Measurements from ENCODE around the gene NAA35.
A peak's percentile ranks its signal among the peaks of the same experiment; 100 is the strongest.
"Not testable (repeated sequence)": the region's sequence is repeated elsewhere in the genome, so short reads cannot be mapped to it uniquely, and the experiment has no call there.

NAA35 gene

GRCh38 chr9:86043999-86044398, 103.1 kb downstream of the NAA35 start:
- no peak overlapping the region for H3K4me3 ChIP-seq (replicated peaks in 1 of 2; ENCODE audit: low read depth in 2 of 2, low read length in 2 of 2)
- peak in 1 of 2 donors; percentile 10 for DNase-seq (ENCODE audit: low read depth in 2 of 2)
- TF ChIP-seq, protein P1, sequence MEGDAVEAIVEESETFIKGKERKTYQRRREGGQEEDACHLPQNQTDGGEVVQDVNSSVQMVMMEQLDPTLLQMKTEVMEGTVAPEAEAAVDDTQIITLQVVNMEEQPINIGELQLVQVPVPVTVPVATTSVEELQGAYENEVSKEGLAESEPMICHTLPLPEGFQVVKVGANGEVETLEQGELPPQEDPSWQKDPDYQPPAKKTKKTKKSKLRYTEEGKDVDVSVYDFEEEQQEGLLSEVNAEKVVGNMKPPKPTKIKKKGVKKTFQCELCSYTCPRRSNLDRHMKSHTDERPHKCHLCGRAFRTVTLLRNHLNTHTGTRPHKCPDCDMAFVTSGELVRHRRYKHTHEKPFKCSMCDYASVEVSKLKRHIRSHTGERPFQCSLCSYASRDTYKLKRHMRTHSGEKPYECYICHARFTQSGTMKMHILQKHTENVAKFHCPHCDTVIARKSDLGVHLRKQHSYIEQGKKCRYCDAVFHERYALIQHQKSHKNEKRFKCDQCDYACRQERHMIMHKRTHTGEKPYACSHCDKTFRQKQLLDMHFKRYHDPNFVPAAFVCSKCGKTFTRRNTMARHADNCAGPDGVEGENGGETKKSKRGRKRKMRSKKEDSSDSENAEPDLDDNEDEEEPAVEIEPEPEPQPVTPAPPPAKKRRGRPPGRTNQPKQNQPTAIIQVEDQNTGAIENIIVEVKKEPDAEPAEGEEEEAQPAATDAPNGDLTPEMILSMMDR (IDR thresholded peaks at IDR 0.05; ENCODE audit: low read depth, low read length): no peak

DNA sequence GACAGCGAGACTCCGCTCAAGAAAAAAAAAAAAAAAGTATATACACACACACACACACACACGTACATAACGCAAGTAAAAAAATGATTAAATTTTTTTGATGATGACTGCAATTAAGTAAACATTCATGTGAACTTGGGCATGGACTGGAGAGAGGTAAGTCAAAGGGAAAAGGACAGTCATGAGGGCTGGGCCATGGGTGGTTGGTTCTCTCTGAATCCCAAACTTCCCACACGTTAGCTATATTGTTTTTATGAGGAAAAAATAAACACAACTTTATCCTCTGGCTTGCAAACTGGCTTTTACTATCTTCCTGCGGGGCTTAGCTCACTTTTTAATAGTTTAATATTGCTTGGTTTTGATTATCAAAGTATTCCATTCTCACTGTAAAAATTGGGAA, 104.7 kb downstream of the NAA35 start:
- no peak overlapping the region for H3K4me3 ChIP-seq (replicated peaks in 1 of 2; ENCODE audit: low read depth in 2 of 2, low read length in 2 of 2)
- TF ChIP-seq, protein P1 (IDR thresholded peaks at IDR 0.05; ENCODE audit: low read depth, low read length): no peak
- DNase-seq (ENCODE audit: low read depth in 2 of 2): no peak

DNA sequence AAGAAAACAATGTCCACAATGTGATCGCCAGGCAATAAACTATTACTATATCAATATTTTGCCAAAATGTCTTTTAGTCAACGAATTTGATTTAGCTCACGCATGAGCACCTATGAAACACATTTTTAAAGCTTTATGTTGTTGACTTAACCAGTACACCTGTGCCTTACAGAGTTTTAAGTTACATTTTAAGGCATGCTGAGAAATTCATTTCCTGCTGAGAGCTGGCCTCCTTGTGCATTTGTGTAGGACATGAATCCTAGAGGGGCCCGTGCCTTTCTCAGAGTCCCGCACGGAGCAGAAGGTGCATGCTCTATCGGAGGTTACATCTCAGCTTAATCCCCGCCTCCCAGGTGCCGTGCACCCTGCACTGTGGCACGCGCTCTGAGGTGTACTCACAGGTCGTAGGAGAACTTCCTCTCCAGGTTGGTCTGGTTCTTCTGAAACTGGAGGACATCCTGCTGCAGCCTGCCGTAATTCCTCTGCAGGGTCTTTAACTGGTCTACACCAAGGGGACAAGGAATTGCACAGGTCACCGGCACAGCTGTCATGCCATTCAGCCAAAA, 105.2 kb downstream of the NAA35 start:
- DNase-seq (ENCODE audit: low read depth in 2 of 2): no peak
- TF ChIP-seq, protein P1 (IDR thresholded peaks at IDR 0.05; ENCODE audit: low read depth, low read length): no peak
- H3K4me3 ChIP-seq (replicated peaks in 1 of 2; ENCODE audit: low read depth in 2 of 2, low read length in 2 of 2): no peak overlapping the region

DNA sequence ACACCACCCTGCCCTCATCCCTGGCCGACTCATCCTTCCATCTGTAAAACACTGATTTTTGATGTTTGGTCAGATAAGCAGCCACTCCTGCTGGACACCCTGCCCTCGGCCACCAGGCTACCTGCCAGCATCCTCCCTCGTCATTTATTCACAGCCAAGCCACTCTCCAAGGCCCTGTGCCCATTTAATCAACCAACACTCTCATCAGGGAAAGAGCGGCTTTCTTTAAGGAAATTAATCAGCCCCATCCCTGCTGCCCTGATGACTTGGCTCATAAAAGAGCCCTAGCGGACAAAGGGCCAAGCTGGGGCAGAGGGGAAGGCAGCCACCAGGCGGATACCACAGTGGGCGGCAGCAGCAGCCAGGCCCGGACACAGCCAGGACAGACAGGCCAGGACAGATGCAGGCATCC, 106.0 kb downstream of the NAA35 start:
- TF ChIP-seq, protein P1 (IDR thresholded peaks at IDR 0.05; ENCODE audit: low read depth, low read length): no peak
- no peak overlapping the region for H3K4me3 ChIP-seq (replicated peaks in 1 of 2; ENCODE audit: low read depth in 2 of 2, low read length in 2 of 2)
- DNase-seq (ENCODE audit: low read depth in 2 of 2): no peak

DNA sequence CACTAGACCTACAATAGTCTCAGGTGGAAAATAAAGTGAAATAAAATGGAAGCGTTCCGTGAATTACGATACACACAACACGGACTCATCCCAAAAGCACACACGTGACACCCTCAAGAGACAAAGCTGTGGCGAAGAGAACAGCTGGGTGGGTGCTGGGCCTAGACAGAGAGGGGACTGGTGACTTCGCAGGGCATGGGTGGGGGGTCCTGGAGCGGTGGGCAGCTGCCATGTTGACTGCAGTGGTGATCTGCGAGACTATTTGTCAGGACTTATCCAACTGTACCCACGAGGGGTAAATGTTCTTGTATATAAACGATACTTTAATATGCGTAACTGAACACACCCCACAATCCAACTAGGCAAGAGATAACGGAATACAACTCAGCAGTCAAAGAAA, 106.4 kb downstream of the NAA35 start:
- no peak overlapping the region for H3K4me3 ChIP-seq (replicated peaks in 1 of 2; ENCODE audit: low read depth in 2 of 2, low read length in 2 of 2)
- TF ChIP-seq, protein P1 (IDR thresholded peaks at IDR 0.05; ENCODE audit: low read depth, low read length): no peak
- DNase-seq (ENCODE audit: low read depth in 2 of 2): no peak

DNA sequence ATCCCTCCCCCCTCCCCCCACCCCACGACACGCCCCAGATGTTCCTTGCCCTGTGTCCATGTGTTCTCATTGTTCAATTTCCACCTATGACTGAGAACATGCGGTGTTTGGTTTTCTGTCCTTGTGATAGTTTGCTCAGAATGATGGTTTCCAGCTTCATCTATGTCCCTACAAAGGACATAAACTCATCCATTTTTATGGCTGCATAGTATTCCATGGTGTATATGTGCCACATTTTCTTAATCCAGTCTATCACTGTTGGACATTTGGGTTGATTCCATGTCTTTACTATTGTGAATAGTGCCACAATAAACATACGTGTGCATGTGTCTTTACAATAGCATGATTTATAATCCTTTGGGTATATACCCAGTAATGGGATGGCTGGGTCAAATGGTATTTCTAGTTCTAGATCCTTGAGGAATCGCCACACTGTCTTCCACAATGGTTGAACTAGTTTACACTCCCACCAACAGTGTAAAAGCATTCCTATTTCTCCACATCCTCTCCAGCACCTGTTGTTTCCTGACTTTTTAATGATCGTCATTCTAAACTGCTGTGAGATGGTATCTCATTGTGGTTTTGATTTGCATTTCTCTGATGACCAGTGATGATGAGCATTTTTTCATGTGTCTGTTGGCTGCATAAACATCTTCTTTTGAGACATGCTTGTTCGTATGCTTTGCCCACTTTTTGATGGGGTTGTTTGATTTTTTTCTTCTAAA, 107.2 kb downstream of the NAA35 start:
- H3K4me3 ChIP-seq (replicated peaks in 1 of 2; ENCODE audit: low read depth in 2 of 2, low read length in 2 of 2); DNase-seq (ENCODE audit: low read depth in 2 of 2): not testable (repeated sequence)

DNA sequence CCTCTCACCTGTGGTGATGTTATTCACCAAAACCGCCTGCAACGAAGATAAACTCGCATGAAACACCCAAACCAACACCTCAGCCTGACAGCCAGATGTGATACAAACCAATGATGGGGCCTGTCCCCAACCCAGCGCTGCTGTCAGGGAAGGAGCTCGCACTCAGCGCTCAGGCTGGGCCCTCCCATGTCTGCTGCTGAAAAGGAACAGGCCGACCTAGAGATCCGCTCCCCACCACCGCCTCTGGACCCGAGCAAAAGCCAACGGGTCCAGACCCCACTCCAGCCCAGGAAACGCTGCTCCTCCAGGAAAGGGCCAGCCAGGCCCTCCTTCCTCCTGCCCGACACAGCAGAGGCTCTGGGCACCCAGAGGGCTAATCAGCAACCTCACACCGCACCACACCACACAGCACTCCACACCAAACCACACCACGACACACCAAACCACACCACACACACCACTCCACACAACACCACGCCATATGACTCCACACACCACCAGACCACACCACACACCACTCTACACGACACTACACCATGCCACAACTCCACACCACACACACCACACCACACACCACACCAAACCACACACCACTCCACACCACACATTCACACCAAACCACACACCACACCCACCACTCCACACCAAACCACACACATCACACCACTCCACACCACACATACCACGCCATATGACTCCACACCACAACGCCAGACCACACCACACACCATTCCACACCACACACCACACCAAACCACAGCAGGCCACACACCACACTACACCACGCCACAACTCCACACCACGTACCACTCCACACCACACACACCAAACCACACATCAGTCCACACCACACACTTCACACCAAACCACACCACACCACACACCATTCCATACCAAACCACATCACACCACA, 111.9 kb downstream of the NAA35 start:
- no peak for DNase-seq (ENCODE audit: low read depth in 2 of 2)
- H3K4me3 ChIP-seq (replicated peaks in 1 of 2; ENCODE audit: low read depth in 2 of 2, low read length in 2 of 2): no peak overlapping the region
- TF ChIP-seq, protein P1 (IDR thresholded peaks at IDR 0.05; ENCODE audit: low read depth, low read length): no peak

All from cardiac fibroblast (primary cell).